ENCODE data around the gene DCUN1D2. TPM values are rescaled to one million over a fixed set of nuclear protein-coding genes. Genes with fewer than 3 reads are reported as not detected.
A peak's percentile ranks its signal among the peaks of the same experiment; 100 is the strongest.

The DCUN1D2 gene
- total and polyA plus RNA-seq, 2 donors from 2014 or later, result 7.6 to 19.5 TPM

DNA sequence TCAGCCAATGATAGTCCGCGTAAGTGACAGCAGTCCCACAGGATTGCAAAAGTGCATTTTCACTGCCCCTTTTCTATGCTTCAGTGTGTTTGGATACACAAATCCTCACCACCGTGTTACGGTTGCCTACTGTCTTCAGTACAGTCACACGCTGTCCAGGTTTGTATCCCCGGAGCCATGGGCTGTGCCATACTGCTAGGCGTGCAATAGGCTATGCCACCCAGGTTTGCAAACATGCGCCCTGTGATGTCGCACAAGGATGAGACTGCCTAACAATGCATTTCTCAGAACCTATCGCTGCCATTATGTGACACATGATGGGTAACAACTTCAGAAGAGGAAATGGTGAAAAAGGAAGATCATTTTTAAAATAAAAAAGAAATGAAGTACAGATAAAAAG lies 20.4 kb downstream of the DCUN1D2 start:
- Histone ChIP-seq H3K36me3 (ENCODE audit: control insufficient read depth in 2 of 3, insufficient read depth in 3 of 3, low read length in 3 of 3) (peaks cover 2 to 7% (median 5%) of the 10 kb centered on the region in 3 donors), H3K9me3 (ENCODE audit: control insufficient read depth in 2 of 3, insufficient read depth in 1 of 3, low read length in 3 of 3) (no peaks in the 10 kb centered on the region), H3K4me1 (ENCODE audit: control insufficient read depth in 2 of 3, insufficient read depth in 2 of 3, low read depth in 1 of 3, low read length in 3 of 3) (no peaks in the 10 kb centered on the region), H3K27ac (ENCODE audit: low read depth in 2 of 2, low read length in 2 of 2) (no peak overlapping the region), H3K4me3 (ENCODE audit: low read length in 3 of 3) (no peak overlapping the region), H3K9ac (ENCODE audit: low read length in 3 of 3) (no peak overlapping the region), H3K27me3 (ENCODE audit: control insufficient read depth, insufficient read depth, low read length) (no peaks in the 10 kb centered on the region)
- intact Hi-C loops (cut with DNase I), result no loop called here
- DNase-seq (no peak), FAIRE-seq (no peak)
- TF ChIP-seq, protein P1, sequence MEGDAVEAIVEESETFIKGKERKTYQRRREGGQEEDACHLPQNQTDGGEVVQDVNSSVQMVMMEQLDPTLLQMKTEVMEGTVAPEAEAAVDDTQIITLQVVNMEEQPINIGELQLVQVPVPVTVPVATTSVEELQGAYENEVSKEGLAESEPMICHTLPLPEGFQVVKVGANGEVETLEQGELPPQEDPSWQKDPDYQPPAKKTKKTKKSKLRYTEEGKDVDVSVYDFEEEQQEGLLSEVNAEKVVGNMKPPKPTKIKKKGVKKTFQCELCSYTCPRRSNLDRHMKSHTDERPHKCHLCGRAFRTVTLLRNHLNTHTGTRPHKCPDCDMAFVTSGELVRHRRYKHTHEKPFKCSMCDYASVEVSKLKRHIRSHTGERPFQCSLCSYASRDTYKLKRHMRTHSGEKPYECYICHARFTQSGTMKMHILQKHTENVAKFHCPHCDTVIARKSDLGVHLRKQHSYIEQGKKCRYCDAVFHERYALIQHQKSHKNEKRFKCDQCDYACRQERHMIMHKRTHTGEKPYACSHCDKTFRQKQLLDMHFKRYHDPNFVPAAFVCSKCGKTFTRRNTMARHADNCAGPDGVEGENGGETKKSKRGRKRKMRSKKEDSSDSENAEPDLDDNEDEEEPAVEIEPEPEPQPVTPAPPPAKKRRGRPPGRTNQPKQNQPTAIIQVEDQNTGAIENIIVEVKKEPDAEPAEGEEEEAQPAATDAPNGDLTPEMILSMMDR (IDR thresholded peaks at IDR 0.05; ENCODE audit: borderline replicate concordance, extremely low read depth, insufficient read depth), result no peak

DNA sequence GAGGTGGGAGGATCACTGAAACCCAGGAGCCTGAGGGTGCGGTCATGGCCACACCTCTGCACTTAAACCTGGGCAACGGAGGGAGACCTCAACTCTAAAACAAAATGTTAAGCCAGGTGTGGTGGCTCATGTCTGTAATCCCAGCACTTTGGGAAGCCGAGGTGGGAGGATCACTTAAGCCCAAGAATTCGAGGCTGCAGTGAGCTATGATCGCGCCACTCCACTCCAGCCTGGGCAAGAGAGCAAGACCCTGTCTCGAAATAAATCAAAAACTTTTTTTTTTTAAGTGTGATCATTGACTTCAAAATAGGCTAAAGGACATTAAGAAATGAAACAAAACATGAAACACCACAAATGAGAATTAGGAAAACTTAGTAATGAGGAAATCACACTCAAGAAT lies 20.9 kb downstream of the DCUN1D2 start:
- no peak for FAIRE-seq
- intact Hi-C loops (cut with DNase I), result no loop called here

DNA sequence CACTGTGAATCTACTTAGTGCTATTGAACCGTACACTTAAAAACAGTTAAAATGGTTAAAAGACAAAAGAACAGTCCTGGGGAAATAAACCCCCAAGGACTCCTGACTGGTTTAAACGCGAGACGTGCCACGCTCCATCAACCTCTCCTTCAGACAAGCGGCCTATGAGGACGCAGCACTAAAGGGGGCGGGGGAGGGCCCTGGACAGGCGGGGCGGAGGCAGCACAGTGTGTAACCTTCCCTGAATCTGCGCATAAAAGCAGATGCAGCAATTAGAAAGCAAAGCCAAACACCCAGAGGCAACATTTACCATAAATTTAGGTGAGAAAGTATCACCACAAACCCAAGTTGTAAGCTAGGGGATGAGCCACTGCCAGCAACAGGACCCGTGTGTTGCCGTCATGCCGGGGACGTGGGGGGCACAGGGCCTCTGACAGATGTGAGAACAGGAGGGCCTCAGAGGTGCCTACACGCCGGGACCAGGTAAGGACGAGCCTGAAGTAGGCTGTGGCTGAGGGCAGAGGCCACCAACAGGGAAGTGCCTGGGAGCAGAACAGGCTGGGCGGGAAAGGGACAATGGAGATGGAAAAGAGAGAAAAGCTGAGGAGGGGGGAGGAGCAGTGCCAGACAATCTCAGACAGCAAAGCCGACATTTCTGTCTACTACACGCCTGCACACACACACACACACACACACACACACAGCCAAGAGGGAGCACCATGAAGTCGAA lies 21.9 kb downstream of the DCUN1D2 start:
- H3K9ac ChIP-seq (ENCODE audit: low read length in 3 of 3), result no peak overlapping the region
- TF ChIP-seq, protein P1 (IDR thresholded peaks at IDR 0.05; ENCODE audit: borderline replicate concordance, extremely low read depth, insufficient read depth), result no peak
- DNase-seq (peak in 4 of 5 donors; percentile 81 to 88 (median 86)), FAIRE-seq (no peak)
- no peaks in the 10 kb centered on the region for H3K27me3 ChIP-seq (ENCODE audit: control insufficient read depth, insufficient read depth, low read length)
- H3K9me3 ChIP-seq (ENCODE audit: control insufficient read depth in 2 of 3, insufficient read depth in 1 of 3, low read length in 3 of 3), result no peaks in the 10 kb centered on the region
- H3K4me3 ChIP-seq (ENCODE audit: low read length in 3 of 3), result no peak overlapping the region
- H3K4me1 ChIP-seq (ENCODE audit: control insufficient read depth in 2 of 3, insufficient read depth in 2 of 3, low read depth in 1 of 3, low read length in 3 of 3), result no peaks in the 10 kb centered on the region
- peaks cover 0 to 5% (median 4%) of the 10 kb centered on the region in 3 donors for H3K36me3 ChIP-seq (ENCODE audit: control insufficient read depth in 2 of 3, insufficient read depth in 3 of 3, low read length in 3 of 3)
- no peak overlapping the region for H3K27ac ChIP-seq (ENCODE audit: low read depth in 2 of 2, low read length in 2 of 2)
- intact Hi-C loops (cut with DNase I), result no loop called here

More for the DNA sequence above, 20.9 kb downstream of the DCUN1D2 start:
- TF ChIP-seq, protein P1 (IDR thresholded peaks at IDR 0.05; ENCODE audit: borderline replicate concordance, extremely low read depth, insufficient read depth), result no peak
- no peak for DNase-seq
- no peaks in the 10 kb centered on the region for H3K4me1 ChIP-seq (ENCODE audit: control insufficient read depth in 2 of 3, insufficient read depth in 2 of 3, low read depth in 1 of 3, low read length in 3 of 3)
- no peaks in the 10 kb centered on the region for H3K27me3 ChIP-seq (ENCODE audit: control insufficient read depth, insufficient read depth, low read length)
- H3K4me3 ChIP-seq (ENCODE audit: low read length in 3 of 3), result no peak overlapping the region
- no peaks in the 10 kb centered on the region for H3K9me3 ChIP-seq (ENCODE audit: control insufficient read depth in 2 of 3, insufficient read depth in 1 of 3, low read length in 3 of 3)
- no peak overlapping the region for H3K9ac ChIP-seq (ENCODE audit: low read length in 3 of 3)
- peaks cover 0 to 6% (median 5%) of the 10 kb centered on the region in 3 donors for H3K36me3 ChIP-seq (ENCODE audit: control insufficient read depth in 2 of 3, insufficient read depth in 3 of 3, low read length in 3 of 3)
- no peak overlapping the region for H3K27ac ChIP-seq (ENCODE audit: low read depth in 2 of 2, low read length in 2 of 2)
